ENCODE data around the gene EBLN2.

Gene EBLN2
- 6.4 to 8.2 reads per million in 2 experiments for total RNA-seq

DNA sequence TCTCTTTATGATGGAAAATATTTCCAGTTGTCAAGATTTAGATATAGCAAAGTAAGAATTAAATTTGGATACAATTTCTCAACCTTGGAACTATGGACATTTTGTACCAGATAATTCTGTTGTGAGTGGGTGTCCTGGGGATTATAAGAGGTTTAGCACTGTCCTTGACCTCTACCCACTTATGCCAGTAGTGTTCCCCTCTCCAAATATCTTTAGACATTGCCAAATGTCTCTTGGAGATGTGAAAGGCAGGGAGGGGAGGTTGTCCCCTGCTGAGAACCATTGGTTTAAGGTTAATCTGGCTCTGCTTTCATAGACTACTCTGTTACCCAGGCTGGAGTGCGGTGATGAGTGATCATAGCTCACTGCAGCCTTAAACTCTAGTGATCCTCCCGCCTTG is at the start of gene EBLN2:
TSS of gene EBLN2 (plus strand) at position 244 of the 400 bp plus-strand sequence. CDS start 423 bp downstream, outside the sequence.
- no peak for DNase-seq (ENCODE audit: low read depth)

DNA sequence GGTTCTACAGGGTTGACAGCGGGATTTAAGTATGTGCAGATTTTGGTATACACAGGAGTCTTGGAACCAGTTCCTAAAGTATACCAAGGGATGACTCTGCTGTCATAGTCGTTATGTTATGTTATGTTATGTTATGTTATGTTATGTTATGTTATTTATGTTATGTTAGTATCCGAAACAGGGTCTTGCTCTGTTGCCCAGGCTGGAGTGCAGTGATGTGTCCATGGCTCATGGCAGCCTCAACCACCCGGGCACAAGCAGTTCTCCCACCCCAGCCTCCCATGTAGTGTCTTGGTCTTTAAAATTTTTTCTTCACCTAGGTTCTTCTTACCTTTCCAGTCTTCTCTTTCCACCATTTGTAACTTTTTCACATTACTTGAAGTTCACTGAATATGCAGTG is 43.2 kb upstream of the EBLN2 start:
- DNase-seq (ENCODE audit: low read depth), result no peak

DNA sequence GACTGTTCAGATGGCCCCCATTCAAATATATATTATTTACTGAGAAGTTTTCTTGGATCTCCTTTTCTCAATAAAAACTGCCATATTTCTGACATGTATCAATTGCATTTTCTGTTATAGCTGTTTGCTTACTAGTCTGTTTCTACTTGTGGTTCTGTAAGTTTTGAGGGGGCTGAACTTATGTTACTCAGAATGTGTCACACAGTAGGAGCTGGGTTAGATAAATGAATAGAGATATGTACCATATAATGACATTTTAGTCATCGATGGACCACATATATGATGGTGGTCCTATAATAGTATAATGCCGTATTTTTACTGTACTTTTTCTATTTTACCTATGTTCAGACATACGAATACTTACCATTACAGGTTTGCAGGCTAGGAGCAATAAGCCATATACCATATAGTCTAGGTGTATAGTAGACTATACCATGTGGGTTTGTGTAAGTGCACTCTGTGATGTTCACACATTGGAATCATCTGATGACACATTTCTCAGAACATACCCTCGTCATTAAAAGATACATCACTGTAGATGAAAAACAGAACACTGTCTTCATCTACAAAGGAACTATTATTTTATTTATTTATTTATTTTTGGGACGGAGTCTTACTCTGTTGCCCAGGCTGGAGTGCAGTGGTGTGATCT is 42.5 kb upstream of the EBLN2 start:
- no peak for DNase-seq (ENCODE audit: low read depth)

DNA sequence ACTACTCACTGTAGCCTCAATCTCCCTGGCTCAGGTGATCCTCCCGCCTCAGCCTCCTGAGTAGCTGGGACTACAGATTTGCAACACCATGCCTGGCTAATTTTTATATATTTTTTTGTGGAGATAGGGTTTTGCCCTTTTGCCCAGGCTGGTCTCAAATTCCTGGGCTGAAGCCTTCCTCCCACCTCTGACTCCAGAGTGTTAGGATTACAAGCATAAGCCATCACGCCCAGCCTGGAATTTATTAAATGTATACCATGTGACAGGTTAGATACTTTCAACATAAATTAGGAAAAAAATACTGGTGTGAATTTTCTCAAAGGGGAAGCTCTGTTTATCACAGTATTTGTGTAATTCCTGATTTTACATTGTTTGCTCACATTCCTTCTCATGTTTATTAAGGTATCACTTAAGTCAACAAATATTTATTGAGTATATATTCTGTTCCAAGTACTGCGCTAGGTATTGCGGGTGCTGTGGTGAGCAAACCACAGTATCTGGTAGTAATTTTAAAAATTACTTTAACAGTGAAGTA is 40.1 kb upstream of the EBLN2 start:
- no peak for DNase-seq (ENCODE audit: low read depth)

DNA sequence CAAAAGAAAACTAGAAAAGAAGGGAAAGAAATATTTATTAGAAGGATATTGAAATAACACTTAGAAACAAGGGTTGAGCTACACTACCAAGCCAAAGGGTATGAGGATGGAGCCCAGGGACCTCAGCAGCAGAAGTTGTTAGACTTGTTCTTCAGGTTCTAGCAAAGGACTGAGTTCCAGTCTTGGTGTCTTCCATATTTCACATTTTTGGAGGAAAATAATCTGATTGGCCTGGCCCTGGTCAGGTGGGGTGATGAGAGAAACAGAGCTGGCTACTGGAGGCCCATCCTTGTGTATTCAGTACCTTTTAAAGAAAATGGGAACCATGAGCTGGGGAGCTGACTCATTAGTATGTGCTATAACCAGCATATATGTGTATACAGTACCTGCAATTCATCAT is 36.6 kb upstream of the EBLN2 start:
- no peak for DNase-seq (ENCODE audit: low read depth)

DNA sequence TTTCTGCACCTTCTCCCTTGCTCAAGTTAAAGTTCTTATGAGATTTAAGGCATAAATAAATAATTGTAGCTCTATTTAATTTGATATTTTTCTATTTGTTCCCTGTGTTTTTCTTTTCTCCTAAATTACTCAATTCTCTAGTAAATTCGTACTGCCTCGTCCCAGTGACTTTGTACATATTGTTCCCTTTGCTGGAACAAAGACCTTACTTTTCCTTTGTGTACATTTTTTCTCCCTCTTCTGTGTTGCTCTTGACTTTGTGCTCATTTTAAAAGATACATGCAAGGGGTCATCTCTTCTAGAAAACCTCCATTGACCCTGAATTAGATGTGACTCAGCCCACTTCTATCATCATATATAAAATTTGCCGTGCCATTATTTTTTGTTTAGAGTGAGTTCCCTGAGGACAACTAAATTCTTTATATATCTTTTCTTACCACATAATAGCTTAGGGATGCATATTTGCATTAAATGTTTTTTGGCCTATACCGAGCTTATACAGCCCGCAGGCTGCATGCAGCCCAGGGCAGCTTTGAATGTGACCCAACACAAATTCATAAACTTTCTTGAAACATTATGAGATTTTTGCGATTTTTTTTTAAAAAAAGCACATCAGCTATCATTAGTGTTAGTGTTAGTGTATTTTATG is 35.2 kb upstream of the EBLN2 start:
- no peak for DNase-seq (ENCODE audit: low read depth)

DNA sequence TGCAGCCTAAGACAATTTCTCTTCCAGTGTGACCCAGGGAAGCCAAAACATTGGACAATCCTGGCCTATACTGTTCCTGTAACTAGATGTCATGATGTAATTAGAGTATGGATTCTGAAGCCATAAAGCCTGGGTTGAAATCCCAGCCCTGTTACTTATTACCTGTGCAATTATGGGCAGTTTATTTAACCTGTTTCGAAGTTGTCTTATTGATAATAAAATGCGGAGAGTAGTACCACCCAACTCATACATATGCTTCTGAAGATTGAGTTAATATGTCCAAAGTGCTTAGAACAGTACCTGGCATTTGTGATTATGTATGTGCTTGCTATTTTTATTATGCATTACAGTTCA is 34.7 kb upstream of the EBLN2 start:
- no peak for DNase-seq (ENCODE audit: low read depth)

DNA sequence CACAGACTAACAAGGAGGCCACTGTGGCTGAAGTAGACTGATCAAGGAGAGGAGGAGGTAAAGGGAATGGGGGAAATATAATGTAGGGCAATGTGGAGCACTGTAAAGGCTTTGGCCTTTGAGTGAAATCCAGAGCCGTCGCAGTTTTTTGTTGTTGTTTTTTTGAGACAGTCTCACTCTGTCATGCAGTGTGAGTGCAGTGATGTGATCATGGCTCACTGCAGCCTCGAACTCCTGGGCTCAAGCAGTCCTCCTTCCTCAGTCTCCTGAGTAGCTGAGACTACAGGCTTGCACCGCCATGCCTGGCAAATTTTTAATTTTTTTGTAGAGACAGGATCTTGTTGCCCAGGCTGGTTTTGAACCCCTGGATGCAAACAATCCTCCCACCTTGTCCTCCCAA is 32.7 kb upstream of the EBLN2 start:
- no peak for DNase-seq (ENCODE audit: low read depth)

DNA sequence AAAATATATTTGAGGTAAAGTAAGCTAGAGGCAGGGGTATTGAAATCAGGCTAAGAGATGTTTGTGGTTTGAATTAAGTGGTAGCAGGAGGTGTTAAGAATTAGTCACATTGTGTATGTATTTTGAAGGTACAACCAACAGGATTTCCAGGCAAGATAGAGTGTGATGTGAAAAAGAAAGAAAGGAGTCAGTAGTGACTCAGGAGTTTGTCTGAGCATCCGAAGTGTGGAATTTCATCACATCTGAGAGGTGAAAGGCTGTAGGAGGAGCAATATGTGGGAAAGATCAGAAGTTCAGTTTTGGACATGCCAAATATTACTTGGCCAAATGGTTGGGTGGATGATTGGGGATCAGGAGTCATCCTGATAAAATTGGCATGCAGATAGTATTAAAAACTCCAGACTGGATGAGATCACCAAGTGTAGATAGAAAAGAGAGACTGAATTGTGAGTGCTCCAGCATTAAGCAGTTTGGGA is 32.1 kb upstream of the EBLN2 start:
- no peak for DNase-seq (ENCODE audit: low read depth)

DNA sequence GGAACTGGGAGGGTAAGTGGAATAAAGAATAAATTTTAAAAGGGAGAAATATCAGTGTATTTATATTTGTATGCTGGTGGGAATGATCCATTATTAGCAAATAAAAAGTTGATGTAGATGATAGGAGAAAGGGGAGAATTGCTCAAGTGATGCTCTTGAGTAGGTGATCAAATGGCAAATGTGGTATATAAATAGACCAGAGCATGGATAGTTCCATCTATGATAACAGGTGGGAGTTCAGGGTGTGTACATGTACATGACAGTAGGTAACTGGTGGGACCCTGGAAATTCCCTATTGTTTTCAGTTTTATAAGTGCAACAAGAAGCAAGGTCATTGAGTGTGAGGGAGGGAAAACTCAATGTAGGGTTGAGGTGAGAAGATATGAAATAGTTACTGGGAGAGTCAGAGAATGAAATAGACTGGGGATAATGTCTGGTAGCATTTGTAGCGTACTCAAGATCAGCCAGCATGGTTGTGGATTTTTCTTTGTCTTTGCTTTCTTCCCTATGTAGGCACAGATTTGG is 31.3 kb upstream of the EBLN2 start:
- no peak for DNase-seq (ENCODE audit: low read depth)

DNA sequence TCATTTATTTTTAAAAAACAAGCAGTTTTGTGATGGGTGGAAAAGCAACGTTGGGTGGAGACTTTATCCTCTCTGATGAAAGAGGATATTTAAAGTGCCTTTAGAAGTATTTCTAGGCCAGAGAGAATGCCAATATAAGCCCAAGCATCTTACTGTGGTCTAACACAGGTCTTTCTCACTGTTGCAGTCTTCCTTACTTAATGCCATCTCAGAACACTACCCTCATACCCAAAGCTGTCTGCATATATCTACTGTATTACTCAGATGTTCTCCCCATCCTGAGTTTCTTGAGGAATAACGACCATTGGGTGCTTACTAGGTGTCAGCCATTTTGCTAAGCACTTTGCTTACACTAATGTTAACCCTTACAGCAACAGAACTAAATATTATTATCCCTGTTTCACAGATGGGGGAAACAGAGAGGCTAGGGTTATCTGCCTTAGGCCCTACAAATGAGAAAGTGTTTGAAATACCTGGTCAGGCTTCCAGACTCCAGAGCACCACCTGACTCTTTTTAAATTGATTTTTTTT is 29.8 kb upstream of the EBLN2 start:
- DNase-seq (ENCODE audit: low read depth), result no peak

DNA sequence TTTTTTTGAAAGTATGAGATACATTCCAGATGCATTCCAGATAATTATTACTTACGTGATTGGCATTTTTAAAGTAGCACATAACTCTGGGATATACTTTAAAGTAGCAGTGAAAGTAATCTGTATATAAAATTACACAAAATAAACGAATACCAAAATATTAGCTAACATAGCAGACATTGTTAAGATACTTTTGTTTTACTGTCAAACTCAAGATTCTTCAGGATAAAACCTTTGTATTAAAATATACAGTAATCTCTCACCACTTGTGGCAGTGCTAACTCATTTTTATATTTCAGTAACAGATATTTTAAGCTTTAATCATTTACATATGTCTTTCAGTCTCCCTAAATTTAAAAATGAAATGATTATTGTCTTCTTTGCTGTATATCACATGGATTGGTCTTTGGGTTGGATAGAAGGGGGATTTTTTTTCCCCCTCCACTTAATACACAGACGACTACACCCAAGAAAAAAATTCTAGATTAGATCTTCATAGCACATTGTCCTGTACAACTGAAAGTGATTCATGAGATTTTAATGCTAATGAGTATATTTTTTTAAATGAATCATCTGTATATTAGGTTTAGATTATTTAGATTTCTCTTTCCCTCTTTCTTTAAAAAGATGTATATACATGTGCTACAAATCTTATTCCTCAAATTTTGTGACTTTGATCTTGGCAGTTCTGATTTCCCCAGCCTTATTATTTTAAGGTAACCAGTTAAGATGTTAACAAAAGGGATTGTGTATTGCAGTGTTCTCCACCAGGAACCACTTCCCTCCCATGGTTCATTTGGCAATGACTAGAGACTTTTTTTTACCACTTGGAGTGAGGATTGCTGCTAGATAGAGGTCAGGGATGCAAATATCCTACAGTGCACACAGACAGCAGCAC is 24.5 kb upstream of the EBLN2 start:
- no peak for DNase-seq (ENCODE audit: low read depth)

DNA sequence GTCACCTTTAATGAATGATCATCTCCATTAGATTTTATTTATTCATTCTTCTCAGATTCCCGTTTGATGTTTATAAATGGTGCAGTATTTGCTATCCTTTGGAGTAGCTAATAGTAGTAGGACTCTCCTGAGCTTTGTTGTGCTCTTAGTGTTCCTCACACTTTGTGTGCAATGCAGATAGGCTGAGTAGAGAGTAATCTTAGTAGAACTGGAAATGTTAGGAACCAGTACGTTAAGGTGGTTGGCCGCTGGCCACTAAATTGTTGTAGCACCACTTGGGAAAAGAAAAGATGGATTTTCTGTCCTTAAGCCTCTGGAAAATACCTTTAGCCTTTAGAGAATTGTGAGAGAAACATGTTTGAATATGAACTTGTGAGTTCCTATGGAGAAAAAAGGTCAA is 19.9 kb upstream of the EBLN2 start:
- no peak for DNase-seq (ENCODE audit: low read depth)

DNA sequence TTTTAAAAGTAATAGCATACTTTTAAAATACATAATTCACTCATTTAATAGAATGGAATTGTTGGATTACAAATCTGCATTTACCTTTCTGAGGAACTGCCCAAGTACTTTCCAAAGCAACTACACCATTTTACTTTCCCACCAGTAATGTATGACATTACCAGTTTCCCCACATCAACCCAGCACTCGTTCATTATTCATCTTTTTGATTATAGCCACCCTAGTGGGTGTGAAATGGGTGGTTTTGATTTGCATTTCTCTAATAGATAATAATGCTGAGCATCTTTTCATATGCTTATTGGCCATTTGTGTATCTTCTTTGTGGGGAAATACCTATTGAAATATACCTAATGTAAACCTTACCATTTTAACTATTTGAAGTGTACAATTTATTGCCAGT is 18.0 kb upstream of the EBLN2 start:
- DNase-seq (ENCODE audit: low read depth), result no peak

DNA sequence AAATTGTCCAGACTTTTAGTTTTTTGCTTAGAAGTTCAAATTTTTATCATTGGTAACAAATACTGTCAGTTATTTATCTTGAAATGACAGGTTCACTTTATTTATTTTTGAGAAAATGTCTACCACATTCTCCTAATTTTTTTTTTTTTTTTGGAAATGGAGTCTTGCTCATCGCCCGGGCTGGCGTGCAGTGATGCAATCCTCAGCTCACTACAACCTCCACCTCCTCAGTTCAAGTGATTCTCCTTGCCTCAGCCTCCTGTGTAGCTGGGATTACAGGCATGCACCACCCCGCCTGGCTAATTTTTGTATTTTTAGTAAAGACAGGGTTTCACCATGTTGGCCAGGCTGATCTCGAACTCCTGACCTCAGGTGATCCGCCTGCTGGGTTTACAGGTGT is 16.1 kb upstream of the EBLN2 start:
- no peak for DNase-seq (ENCODE audit: low read depth)

DNA sequence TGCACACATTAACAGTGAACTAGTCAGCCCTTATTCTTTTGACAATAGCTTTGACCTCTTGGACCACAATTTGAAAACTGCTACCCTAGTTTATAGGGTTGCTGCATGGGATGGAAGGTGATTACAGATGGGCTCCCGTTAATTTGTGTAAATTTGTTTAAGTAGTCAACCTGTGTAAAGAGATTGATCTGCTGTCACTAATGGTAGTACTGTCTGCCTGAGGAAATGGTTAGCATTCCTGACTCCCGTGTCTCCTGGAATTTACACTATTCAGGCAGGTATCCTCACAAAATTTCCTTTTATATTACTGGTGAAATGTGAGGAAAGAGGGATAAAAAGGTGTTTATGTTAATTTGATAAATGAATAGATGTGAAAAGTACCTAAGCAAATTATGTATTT is 15.3 kb upstream of the EBLN2 start:
- no peak for DNase-seq (ENCODE audit: low read depth)

DNA sequence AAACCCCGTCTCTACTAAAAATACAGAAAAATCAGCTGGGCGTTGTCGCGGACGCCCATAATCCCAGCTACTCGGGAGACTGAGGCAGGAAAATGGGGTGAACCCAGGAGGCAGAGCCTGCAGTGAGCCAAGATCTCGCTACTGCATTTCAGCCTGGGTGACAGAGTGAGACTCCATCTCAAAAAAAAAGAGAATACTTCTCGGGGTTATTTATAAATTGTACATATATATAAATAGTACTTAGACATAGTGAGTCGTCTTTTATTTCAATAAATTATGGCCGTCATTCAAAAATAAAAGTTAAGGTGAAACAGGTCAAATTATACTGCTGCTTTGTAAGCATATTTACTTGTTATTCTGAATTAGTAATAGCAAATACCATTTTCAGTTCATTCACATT is 12.1 kb upstream of the EBLN2 start:
- DNase-seq (ENCODE audit: low read depth), result no peak

DNA sequence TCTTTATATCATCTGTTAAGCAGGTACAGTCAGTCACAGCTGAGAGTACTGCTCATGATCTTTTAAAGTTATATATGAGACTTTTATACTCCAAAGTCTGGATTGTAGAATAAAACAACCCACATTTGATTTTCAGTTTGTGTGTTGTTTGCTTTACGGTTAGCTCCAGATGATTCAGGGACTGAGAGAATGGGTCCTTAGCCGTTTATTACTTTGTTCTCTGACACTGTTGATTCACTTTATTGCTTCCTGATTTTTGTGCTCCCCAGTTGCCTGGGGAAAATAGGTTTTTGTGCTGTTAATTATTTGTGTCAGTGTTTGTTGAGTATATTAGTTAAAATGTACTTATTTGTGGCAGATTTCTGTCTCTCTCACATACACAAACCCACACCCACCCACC is 8.6 kb upstream of the EBLN2 start:
- DNase-seq (ENCODE audit: low read depth), result no peak

DNA sequence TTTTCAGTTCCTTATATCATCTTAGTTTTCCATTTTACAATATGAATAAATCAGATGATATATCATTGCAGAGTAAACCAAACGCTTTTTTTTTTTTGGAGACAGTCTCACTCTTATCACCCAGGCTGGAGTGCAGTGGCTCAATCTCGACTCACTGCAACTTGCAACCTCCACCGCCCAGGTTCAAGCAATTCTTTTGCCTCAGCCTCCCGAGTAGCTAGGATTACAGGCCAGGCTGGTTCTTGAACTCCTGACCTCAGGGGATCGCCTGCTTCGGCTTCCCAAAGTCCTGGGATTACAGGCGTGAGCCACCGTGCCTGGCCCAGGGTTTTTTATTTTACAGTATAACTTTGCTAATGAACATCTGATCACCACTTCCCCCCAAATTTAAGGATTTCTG is 5.9 kb upstream of the EBLN2 start:
- no peak for DNase-seq (ENCODE audit: low read depth)

DNA sequence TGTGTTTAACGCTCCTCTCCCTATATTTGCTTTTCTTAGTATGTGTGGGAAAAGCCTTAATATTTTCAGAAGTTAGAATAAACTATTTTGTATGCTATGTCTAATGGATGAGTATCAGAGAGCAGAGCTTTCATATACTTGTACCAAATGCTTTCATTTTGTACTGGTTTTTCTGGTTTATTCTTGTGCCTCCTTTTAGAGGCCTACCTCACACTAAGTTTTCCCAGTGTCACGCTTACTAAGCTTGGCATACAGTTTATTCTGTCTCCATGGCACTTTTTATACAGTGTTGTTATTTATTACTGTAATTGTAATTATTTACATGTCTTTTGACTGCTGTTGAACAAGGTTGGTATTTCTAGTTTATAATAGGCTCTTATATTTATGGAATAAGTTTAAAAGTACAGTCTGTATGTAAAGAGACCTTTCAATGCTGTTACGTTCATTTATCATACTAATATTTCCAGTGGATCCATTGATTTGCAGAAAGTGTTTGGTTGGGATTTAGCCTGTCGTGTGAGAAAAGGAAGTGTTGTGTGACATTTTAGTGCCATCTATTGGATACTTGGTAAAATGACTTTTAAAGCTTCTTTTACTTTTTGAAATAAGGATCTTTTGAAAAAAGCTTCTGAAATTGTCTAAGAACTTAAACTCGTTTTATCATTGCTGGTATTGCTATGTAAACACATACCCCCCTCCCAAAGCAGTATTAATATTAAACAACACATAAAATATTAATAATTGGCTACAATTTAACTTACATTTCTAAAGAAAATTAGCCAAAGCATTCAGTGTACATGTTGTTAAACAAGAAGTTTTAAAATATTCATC is 5.2 kb upstream of the EBLN2 start:
- no peak for DNase-seq (ENCODE audit: low read depth)

DNA sequence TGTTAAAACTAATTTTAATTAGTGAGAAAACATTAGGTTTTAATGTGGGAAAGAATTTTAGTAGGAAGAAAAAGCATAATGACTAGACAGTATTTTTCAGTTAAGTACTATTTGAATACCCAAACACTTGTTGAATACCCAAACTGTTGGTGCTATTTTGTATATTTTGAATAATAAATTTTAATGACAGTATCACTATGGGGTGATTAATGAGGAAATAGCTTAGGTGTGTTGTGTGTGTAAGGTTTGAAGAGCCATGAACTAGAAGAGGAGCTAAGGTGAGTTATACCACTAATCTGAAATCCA is 4.7 kb upstream of the EBLN2 start:
- no peak for DNase-seq (ENCODE audit: low read depth)

All from T follicular helper cell (primary cell).